T-cell (primary cell): ENCODE data around the gene TSPAN9. TPM values are rescaled to one million over a fixed set of nuclear protein-coding genes. Genes with fewer than 3 reads are reported as not detected.

ENCODE experiments used
- ATAC-seq, 4 experiments: fragments of 200-7000 bp in 3 of 4; fragments of 150-1000 bp in 1 of 4; cut with Tn5 transposase; replicated peaks in 1 of 4; 1 replicate in 3 of 4; 2 replicates in 1 of 4; pipeline ENCODE4 v1.10.0; 2021; ENCODE audit warnings: moderate library complexity in 3 of 4, mild to moderate bottlenecking in 2 of 4, moderate number of reproducible peaks in 1 of 4
- CTCF ChIA-PET, 2 donors: fragments of 300-600 bp; sonication (Branson Sonifier 250); formaldehyde crosslinking; loops; one replicate each; lab custom pipeline; 2022; ENCODE audit warnings: antibody characterized with exemption in 2 of 2; lab: Charles Lee
- POLR2A ChIA-PET, 2 donors: fragments of 300-600 bp; sonication (Branson Sonifier 250); formaldehyde crosslinking; loops; one replicate each; lab custom pipeline; 2022; ENCODE audit warnings: antibody characterized with exemption in 2 of 2; lab: Charles Lee
- DNase-seq, 35 experiments: peaks; one replicate each; pipeline versions ENCODE4 v3.0.0 to v3.0.0-alpha.2; 2013 to 2023
- H3K27ac ChIP-seq: one replicate; pipeline ENCODE4 v1.5.1; 2013; ENCODE audit warnings: low read length
- H3K27me3 ChIP-seq, 2 experiments: replicated peaks in 1 of 2; 1 replicate in 1 of 2; 2 replicates in 1 of 2; pipeline versions ENCODE4 v1.6.1 to v1.7.0; 2013; ENCODE audit warnings: low read length in 1 of 2, mixed read lengths in 1 of 2; ENCODE audit not compliant: control insufficient read depth in 2 of 2, insufficient read depth in 2 of 2; ENCODE audit errors: extremely low read depth in 1 of 2
- H3K36me3 ChIP-seq, 2 donors: 1 replicate in 1 of 2; 2 replicates in 1 of 2; pipeline versions ENCODE4 v1.6.1 to v1.7.0; 2013; ENCODE audit warnings: low read length in 1 of 2; ENCODE audit not compliant: control insufficient read depth in 2 of 2, insufficient read depth in 1 of 2; ENCODE audit errors: extremely low read depth in 1 of 2
- H3K4me1 ChIP-seq, 2 experiments: 1 replicate in 1 of 2; 2 replicates in 1 of 2; pipeline versions ENCODE4 v1.6.1 to v1.7.0; 2013; ENCODE audit warnings: low read length in 2 of 2, mixed read lengths in 1 of 2; ENCODE audit not compliant: insufficient read depth in 2 of 2, control insufficient read depth in 1 of 2; ENCODE audit errors: extremely low read depth in 1 of 2
- H3K4me3 ChIP-seq, 2 donors: 1 replicate in 1 of 2; 2 replicates in 1 of 2; pipeline versions ENCODE4 v1.5.1 to v1.7.0; 2013; ENCODE audit warnings: mild to moderate bottlenecking in 2 of 2, low read length in 1 of 2, moderate library complexity in 1 of 2; ENCODE audit not compliant: control insufficient read depth in 1 of 2; ENCODE audit errors: extremely low read depth in 1 of 2
- H3K9me3 ChIP-seq: 2 replicates; pipeline ENCODE4 v1.7.0; 2013
- H3K27ac Mint-ChIP-seq, 2 donors: one replicate each; pipeline ENCODE4 v1.8.0; 2020 to 2021; ENCODE audit warnings: mild to moderate bottlenecking in 2 of 2, mixed read lengths in 2 of 2
- H3K27me3 Mint-ChIP-seq, 2 donors: one replicate each; pipeline ENCODE4 v1.8.0; 2021 to 2022; ENCODE audit warnings: mixed read lengths in 2 of 2
- H3K36me3 Mint-ChIP-seq: one replicate; pipeline ENCODE4 v1.8.0; 2021; ENCODE audit warnings: mixed read lengths
- H3K4me1 Mint-ChIP-seq, 3 donors: one replicate each; pipeline ENCODE4 v1.8.0; 2020 to 2022; ENCODE audit warnings: mixed read lengths in 3 of 3, mild to moderate bottlenecking in 1 of 3
- H3K4me3 Mint-ChIP-seq, 3 donors: one replicate each; pipeline ENCODE4 v1.8.0; 2020 to 2022; ENCODE audit warnings: mild to moderate bottlenecking in 3 of 3, mixed read lengths in 3 of 3, moderate library complexity in 3 of 3
- H3K9me3 Mint-ChIP-seq, 3 donors: one replicate each; pipeline ENCODE4 v1.8.0; 2020 to 2022; ENCODE audit warnings: mixed read lengths in 3 of 3
- whole genome bisulfite sequencing: methylation state at CpG from one replicate; pipeline ENCODE4 v1.1.5; 2013; ENCODE audit warnings: missing lambda C conversion rate; ENCODE audit not compliant: insufficient coverage; 5-methylcytosine and 5-hydroxymethylcytosine counted together
- total RNA-seq, 35 experiments: library from RNA in 6 of 35; stranded (reverse) in 6 of 35; fragments of 120-200 nt in 1 of 35; gene quantifications; one replicate each; pipeline versions ENCODE4 v1.2.1 to v1.2.4 and lab custom pipeline; 2013 to 2026

Gene TSPAN9
- total RNA-seq, 5 donors from 2014 or later (not counting 1 experiment from before 2014, with no cell fraction given), result 0.56 to 1.1 (median 0.70) TPM

DNA sequence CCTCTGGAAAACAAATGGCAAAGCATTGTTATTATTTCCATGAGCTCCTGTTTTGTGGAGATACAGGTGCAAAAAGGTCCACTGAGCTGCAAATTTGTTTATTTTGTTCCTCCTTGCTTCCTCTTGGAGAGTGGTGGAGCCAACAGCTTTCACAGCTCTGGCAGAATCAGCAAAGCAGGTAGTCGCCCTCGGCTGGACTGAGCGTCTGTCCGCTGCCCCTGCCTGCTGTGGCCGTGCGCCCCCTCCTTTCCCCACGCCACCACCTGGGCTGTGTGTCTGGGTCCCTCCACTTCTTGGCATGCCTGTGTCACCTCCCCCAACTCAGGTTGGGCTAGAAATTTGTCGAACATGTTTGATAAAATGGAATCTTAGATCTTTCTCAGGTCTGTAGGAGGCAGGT lies 188.2 kb downstream of the TSPAN9 start:
- Mint-ChIP-seq H3K27me3 (peaks cover 11 to 19% of the 10 kb centered on the region in 2 donors), H3K36me3 (no peaks in the 10 kb centered on the region), H3K4me3 (no peak overlapping the region), H3K9me3 (no peaks in the 10 kb centered on the region), H3K27ac (no peak overlapping the region), H3K4me1 (no peaks in the 10 kb centered on the region)
- no peaks in the 10 kb centered on the region for H3K36me3 ChIP-seq
- no peaks in the 10 kb centered on the region for H3K9me3 ChIP-seq
- no peak overlapping the region for H3K27ac ChIP-seq
- POLR2A ChIA-PET, result no interaction called here
- peaks cover 0 to 22% of the 10 kb centered on the region in 2 experiments for H3K27me3 ChIP-seq
- H3K4me1 ChIP-seq, result no peaks in the 10 kb centered on the region
- CTCF ChIA-PET, result no interaction called here
- ATAC-seq (no peak), DNase-seq (no peak)
- H3K4me3 ChIP-seq, result no peak overlapping the region
- WGBS, result 87% methylated on average over 5 of the region's 8 CpGs

DNA sequence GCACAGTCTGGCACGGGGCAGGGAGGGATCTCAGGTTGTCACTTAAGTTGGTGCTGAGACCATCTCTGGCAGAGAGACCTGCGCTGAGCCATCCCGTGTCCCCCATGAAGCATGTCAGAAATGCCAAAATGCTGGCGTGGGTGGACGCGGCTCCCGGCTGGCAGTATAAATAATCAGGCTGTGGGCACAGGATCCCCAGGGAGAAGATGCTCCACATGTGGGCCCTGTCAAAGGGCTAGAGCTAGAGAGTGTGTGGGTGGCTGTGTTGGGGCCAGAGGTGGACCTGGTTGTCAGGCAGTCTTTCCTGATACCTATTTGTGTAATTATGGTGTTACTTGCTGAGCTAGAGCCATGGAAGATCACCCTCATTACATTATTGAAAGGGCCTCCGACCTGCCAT lies 189.5 kb downstream of the TSPAN9 start:
- Histone ChIP-seq H3K9me3 (no peaks in the 10 kb centered on the region), H3K27me3 (peaks cover 0 to 20% of the 10 kb centered on the region in 2 experiments), H3K27ac (no peak overlapping the region), H3K36me3 (no peaks in the 10 kb centered on the region), H3K4me3 (no peak overlapping the region), H3K4me1 (no peaks in the 10 kb centered on the region)
- no peak for ATAC-seq
- no peak for DNase-seq
- ChIA-PET CTCF (no interaction called here), POLR2A (no interaction called here)
- H3K36me3 Mint-ChIP-seq, result no peaks in the 10 kb centered on the region
- H3K4me3 Mint-ChIP-seq, result no peak overlapping the region
- no peaks in the 10 kb centered on the region for H3K4me1 Mint-ChIP-seq
- peaks cover 11 to 19% of the 10 kb centered on the region in 2 donors for H3K27me3 Mint-ChIP-seq
- H3K9me3 Mint-ChIP-seq, result no peaks in the 10 kb centered on the region
- WGBS, result 80% methylated on average over 8 of the region's 8 CpGs
- H3K27ac Mint-ChIP-seq, result no peak overlapping the region

DNA sequence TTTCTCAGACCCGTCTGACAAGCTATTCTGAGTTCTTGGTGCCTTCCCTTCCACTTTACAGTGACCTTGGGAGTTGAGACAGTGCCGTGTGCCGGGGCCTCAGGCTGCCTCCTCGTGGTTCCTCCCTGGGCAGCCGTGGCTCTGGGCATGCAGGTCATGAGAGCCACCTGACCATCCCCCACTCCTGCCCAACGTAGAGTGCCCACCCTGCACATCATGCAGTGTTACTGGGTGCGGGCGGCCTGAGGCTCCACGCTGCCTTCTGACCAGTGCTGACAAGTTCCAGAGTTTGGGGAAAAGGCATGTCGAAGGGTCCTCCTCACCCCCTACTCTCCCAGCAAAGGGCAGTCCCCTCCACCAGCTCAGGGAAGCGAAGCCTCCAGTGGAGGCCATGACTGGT lies 190.5 kb downstream of the TSPAN9 start:
- no peaks in the 10 kb centered on the region for H3K4me1 Mint-ChIP-seq
- POLR2A ChIA-PET, result no interaction called here
- no peak overlapping the region for H3K4me3 Mint-ChIP-seq
- peaks cover 11 to 21% of the 10 kb centered on the region in 2 donors for H3K27me3 Mint-ChIP-seq
- no peak overlapping the region for H3K27ac Mint-ChIP-seq
- no peak for DNase-seq
- no peak overlapping the region for H3K4me3 ChIP-seq
- H3K27me3 ChIP-seq, result peaks cover 0 to 18% of the 10 kb centered on the region in 2 experiments
- no peaks in the 10 kb centered on the region for H3K36me3 ChIP-seq
- no peaks in the 10 kb centered on the region for H3K4me1 ChIP-seq
- no peak overlapping the region for H3K27ac ChIP-seq
- no peaks in the 10 kb centered on the region for H3K9me3 Mint-ChIP-seq
- 47% methylated on average over 9 of the region's 11 CpGs for WGBS
- no peak for ATAC-seq
- CTCF ChIA-PET, result no interaction called here
- no peaks in the 10 kb centered on the region for H3K9me3 ChIP-seq
- no peaks in the 10 kb centered on the region for H3K36me3 Mint-ChIP-seq

DNA sequence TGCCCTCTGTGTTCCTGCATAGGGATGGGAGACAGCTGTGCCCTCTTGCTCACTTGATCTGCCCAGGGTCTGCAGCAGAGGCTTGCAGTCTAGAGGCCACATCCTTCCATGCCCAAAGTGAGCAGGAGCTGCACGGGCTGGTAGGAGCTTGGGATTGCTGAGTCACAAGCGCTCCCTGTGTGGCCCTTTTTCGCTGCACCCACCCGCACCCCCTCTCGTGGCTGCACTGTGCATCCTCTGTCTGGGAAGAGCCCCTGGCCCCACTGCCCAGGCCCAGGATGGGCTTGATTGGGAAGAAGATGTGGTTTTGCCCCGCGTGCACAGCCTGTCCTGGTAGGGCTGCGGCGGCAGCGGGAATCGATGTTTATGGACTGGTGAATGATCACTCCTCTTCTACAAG lies 192.4 kb downstream of the TSPAN9 start:
- Mint-ChIP-seq H3K27me3 (peaks cover 11 to 18% of the 10 kb centered on the region in 2 donors), H3K4me1 (peaks cover 0 to under 1% (median 0%) of the 10 kb centered on the region in 3 donors), H3K36me3 (no peaks in the 10 kb centered on the region), H3K9me3 (no peaks in the 10 kb centered on the region), H3K27ac (no peak overlapping the region), H3K4me3 (no peak overlapping the region)
- DNase-seq, result no peak
- ChIA-PET CTCF (no interaction called here), POLR2A (no interaction called here)
- H3K9me3 ChIP-seq, result no peaks in the 10 kb centered on the region
- H3K27me3 ChIP-seq, result peaks cover 0 to 30% of the 10 kb centered on the region in 2 experiments
- H3K27ac ChIP-seq, result no peak overlapping the region
- 77% methylated on average over 11 of the region's 11 CpGs for WGBS
- no peaks in the 10 kb centered on the region for H3K4me1 ChIP-seq
- H3K36me3 ChIP-seq, result no peaks in the 10 kb centered on the region
- no peak for ATAC-seq
- H3K4me3 ChIP-seq, result no peak overlapping the region

DNA sequence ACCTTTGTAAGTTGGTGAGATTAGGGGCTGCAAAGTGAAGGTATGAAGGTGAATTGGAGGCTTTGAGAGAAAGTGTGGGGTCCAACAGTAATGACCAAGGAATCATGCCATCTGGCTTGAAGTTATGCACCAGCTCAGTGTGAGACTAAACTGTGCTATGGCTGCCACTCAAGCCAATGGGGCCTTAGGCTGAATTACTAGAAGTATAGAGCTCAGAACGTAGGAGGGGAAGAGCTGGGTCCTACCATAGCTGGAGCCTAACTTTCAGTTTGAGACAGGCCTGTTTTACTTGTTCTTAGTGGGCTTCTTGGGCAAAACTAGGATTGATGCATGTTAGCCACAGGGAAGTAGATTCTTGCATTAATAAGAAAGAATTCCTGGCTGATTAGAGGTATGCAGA lies 194.0 kb downstream of the TSPAN9 start:
- H3K27ac ChIP-seq, result no peak overlapping the region
- no peak for DNase-seq
- 75% methylated on average over 1 of the region's 1 CpG for WGBS

DNA sequence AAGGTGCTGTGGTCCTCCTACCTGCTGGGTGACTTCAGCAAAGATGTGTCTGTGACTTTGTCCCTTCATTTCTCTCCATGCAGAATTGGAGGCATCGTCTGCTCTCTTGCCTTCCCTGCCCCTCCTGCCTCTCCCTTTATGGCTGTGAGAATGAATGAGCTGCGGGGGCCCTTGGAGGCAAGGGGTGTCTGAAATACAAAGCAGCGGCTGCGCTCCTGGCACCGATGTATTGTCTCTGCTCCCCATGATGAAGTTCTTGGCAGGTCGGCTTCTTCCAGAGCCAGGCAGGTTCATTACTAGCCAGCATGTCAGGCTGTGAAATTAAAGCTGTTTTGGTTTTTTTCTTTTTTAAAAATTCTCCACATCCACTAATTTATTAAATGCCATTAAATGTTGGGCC lies 194.5 kb downstream of the TSPAN9 start:
- CTCF ChIA-PET, result interaction anchor here in 1 of 2 donors (0.6 to 1.6 kb wide), 2 partner anchors 29 to 1077 kb away, joined by 3 to 4 read pairs; no protein-coding TSS in a partner anchor
- no peaks in the 10 kb centered on the region for H3K36me3 Mint-ChIP-seq
- DNase-seq, result no peak
- Histone ChIP-seq H3K27me3 (peaks cover 0 to 40% of the 10 kb centered on the region in 2 experiments), H3K27ac (no peak overlapping the region), H3K36me3 (no peaks in the 10 kb centered on the region), H3K4me1 (peaks cover 0 to 6% of the 10 kb centered on the region in 2 experiments), H3K4me3 (no peak overlapping the region), H3K9me3 (no peaks in the 10 kb centered on the region)
- POLR2A ChIA-PET, result no interaction called here
- peaks cover 0 to 3% (median 3%) of the 10 kb centered on the region in 3 donors for H3K4me1 Mint-ChIP-seq
- H3K27me3 Mint-ChIP-seq, result peaks cover 12 to 14% of the 10 kb centered on the region in 2 donors
- 100% methylated on average over 2 of the region's 6 CpGs for WGBS
- no peak overlapping the region for H3K27ac Mint-ChIP-seq
- H3K4me3 Mint-ChIP-seq, result no peak overlapping the region
- H3K9me3 Mint-ChIP-seq, result no peaks in the 10 kb centered on the region
- ATAC-seq, result no peak

More for the DNA sequence above, 194.0 kb downstream of the TSPAN9 start:
- Histone ChIP-seq H3K9me3 (no peaks in the 10 kb centered on the region), H3K4me1 (peaks cover 0 to 6% of the 10 kb centered on the region in 2 experiments), H3K4me3 (no peak overlapping the region), H3K36me3 (no peaks in the 10 kb centered on the region), H3K27me3 (peaks cover 0 to 38% of the 10 kb centered on the region in 2 experiments)
- H3K27me3 Mint-ChIP-seq, result peaks cover 10 to 17% of the 10 kb centered on the region in 2 donors
- H3K27ac Mint-ChIP-seq, result no peak overlapping the region
- no peaks in the 10 kb centered on the region for H3K9me3 Mint-ChIP-seq
- H3K4me3 Mint-ChIP-seq, result no peak overlapping the region
- H3K4me1 Mint-ChIP-seq, result peaks cover 0 to 3% (median 3%) of the 10 kb centered on the region in 3 donors
- ChIA-PET POLR2A (interaction anchor here in 1 of 2 donors (0.7 kb wide), 1 partner anchor 213 kb away, joined by 3 read pairs; no protein-coding TSS in a partner anchor), CTCF (interaction anchor here (0.6 to 1.6 kb wide), 3 partner anchors 29 to 1078 kb away, joined by 3 to 4 read pairs (median 3); no protein-coding TSS in a partner anchor)
- no peaks in the 10 kb centered on the region for H3K36me3 Mint-ChIP-seq
- ATAC-seq, result no peak
